Esophagus squamous epithelium (tissue), 5 donors: ENCODE measurements around the gene KCNQ1. TPM values are rescaled to one million over a fixed set of nuclear protein-coding genes. Genes with fewer than 3 reads are reported as not detected.

Experiments used
- DNase-seq: peaks from one replicate; lab custom pipeline; 2025; lab: John Stamatoyannopoulos, UW
- H3K27ac ChIP-seq, 4 donors: fragments of 200-600 bp; sonication (generic); one replicate each; pipeline ENCODE4 v1.5.1; 2016 to 2019; ENCODE audit warnings: mild to moderate bottlenecking in 1 of 4
- H3K27me3 ChIP-seq, 4 donors: fragments of 200-600 bp; sonication (generic); 1 replicate in 3 of 4; 2 replicates in 1 of 4; pipeline versions ENCODE4 v1.5.1 to v1.6.0; 2017 to 2021; ENCODE audit warnings: antibody characterized with exemption in 1 of 4
- H3K36me3 ChIP-seq, 3 donors: fragments of 200-600 bp; sonication (generic); one replicate each; pipeline ENCODE4 v1.5.1; 2016 to 2019
- H3K4me1 ChIP-seq, 3 donors: fragments of 200-600 bp; sonication (generic); one replicate each; pipeline ENCODE4 v1.5.1; 2017 to 2019
- H3K4me3 ChIP-seq, 4 donors: fragments of 200-600 bp; sonication (generic); 1 replicate in 3 of 4; 2 replicates in 1 of 4; pipeline ENCODE4 v1.5.1; 2016 to 2019; ENCODE audit warnings: mild to moderate bottlenecking in 2 of 4, moderate library complexity in 1 of 4
- H3K9me3 ChIP-seq, 3 donors: fragments of 200-600 bp; sonication (generic); one replicate each; pipeline ENCODE4 v1.5.1; 2016 to 2019
- POLR2A ChIP-seq, 4 donors: fragments of 450-650 bp; IDR thresholded peaks; one replicate each; pipeline ENCODE4 v1.6.1; 2017; ENCODE audit warnings: antibody characterized with exemption in 4 of 4, mild to moderate bottlenecking in 4 of 4, moderate library complexity in 3 of 4
- WGBS, 2 donors: methylation state at CpG; one replicate each; pipeline ENCODE4 v1.1.5; 2018; 5-methylcytosine and 5-hydroxymethylcytosine counted together
- intact Hi-C: fragments of 100-400 bp; cut with DNase I; formaldehyde crosslinking; loops from one replicate; pipeline ENCODE4 v1.15.0; 2022
- total RNA-seq, 4 donors: library from RNA; depleted of rRNA; stranded (reverse); fragments of >200 nt; gene quantifications; one replicate each; pipeline ENCODE4 v1.1.0, GENCODE V29; 2016
- TF ChIP-seq, protein P1 (sequence below), 6 experiments: fragments of 450-650 bp in 4 of 6; fragments of 200-600 bp in 2 of 6; sonication (generic) in 2 of 6; IDR thresholded peaks; one replicate each; pipeline ENCODE4 v1.5.1; 2016 to 2019; ENCODE audit warnings: antibody characterized with exemption in 6 of 6, mild to moderate bottlenecking in 4 of 6, moderate library complexity in 4 of 6
- donor health status: DM: yes; HTN: yes; CAD: no.

The KCNQ1 gene
- 1 to 10 TPM in 1 of 4 donors, under 1 TPM in 3; 0.61 to 3.1 (median 0.72) TPM for total RNA-seq

- no peaks in the 10 kb centered on the region for H3K9me3 ChIP-seq
- intact Hi-C loops: no loop called here
- H3K36me3 ChIP-seq: no peaks in the 10 kb centered on the region
- no peak for DNase-seq
- H3K4me3 ChIP-seq: peak within 1 kb of the TSS; percentile 9 to 66 (median 36)
- peaks cover 0 to 92% (median 0%) of the 10 kb centered on the region in 4 donors for H3K27me3 ChIP-seq
- WGBS, 2 donors: 0 to 10% methylated on average over 1 to 4 of the region's 116 CpGs
- TF ChIP-seq, protein P1, sequence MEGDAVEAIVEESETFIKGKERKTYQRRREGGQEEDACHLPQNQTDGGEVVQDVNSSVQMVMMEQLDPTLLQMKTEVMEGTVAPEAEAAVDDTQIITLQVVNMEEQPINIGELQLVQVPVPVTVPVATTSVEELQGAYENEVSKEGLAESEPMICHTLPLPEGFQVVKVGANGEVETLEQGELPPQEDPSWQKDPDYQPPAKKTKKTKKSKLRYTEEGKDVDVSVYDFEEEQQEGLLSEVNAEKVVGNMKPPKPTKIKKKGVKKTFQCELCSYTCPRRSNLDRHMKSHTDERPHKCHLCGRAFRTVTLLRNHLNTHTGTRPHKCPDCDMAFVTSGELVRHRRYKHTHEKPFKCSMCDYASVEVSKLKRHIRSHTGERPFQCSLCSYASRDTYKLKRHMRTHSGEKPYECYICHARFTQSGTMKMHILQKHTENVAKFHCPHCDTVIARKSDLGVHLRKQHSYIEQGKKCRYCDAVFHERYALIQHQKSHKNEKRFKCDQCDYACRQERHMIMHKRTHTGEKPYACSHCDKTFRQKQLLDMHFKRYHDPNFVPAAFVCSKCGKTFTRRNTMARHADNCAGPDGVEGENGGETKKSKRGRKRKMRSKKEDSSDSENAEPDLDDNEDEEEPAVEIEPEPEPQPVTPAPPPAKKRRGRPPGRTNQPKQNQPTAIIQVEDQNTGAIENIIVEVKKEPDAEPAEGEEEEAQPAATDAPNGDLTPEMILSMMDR (IDR thresholded peaks at IDR 0.05): peak in 1 of 6 experiments; percentile 15
- peak in 2 of 4 donors; percentile 40 to 47 for TF ChIP-seq POLR2A (IDR thresholded peaks at IDR 0.05)
- no peak within 1 kb of the TSS for H3K27ac ChIP-seq
- H3K4me1 ChIP-seq: peaks cover 20 to 40% (median 20%) of the 10 kb centered on the region in 3 donors
Observed at GRCh38 chr11:2444821-2445745, at the start of gene KCNQ1. Gene KCNQ1, plus strand, starts transcription at chr11:2445008. Its CDS starts 91 bp downstream, at chr11:2445099.

DNA sequence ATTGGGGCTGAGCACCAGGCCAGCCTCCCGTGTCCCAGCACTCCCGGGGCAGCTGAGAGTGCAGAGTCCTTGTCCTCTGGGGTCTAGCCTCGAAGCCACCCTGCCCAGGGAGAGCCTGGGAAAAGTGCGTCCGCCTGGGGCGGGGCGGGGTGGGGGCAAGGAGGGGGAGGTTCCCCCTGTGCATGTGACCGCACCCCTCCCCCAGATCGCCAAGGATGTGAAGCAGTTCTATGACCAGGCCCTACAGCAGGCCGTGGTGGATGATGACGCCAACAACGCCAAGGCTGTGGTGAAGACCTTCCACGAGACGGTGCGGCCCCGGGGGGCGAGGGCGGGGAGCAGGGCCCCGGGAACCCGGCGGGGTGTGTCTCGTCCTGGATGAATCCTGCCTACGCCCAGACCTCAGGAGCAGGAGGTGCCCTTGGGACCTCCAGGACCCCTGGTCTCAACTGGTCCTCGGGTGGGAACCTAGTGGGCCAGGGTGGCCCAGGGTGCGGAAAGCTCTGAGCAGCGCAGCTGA lies 49.5 kb upstream of the KCNQ1 start:
- Histone ChIP-seq H3K4me1 (peaks cover 26 to 63% (median 28%) of the 10 kb centered on the region in 3 donors), H3K36me3 (peaks cover 42 to 79% (median 53%) of the 10 kb centered on the region in 3 donors), H3K9me3 (no peaks in the 10 kb centered on the region), H3K27me3 (no peaks in the 10 kb centered on the region), H3K4me3 (no peak overlapping the region), H3K27ac (peak overlapping the region in 2 of 4 donors; percentile 16 to 36)
- WGBS, 2 donors: no CpG with 5 or more reads among the region's 26 CpGs
- intact Hi-C loops: no loop called here
- DNase-seq: no peak
- TF ChIP-seq, protein P1 (IDR thresholded peaks at IDR 0.05): no peak
- no peak for TF ChIP-seq POLR2A (IDR thresholded peaks at IDR 0.05)

- WGBS, 2 donors: no CpG with 5 or more reads among the region's 17 CpGs
- Histone ChIP-seq H3K27ac (no peak overlapping the region), H3K4me1 (peaks cover 20 to 58% (median 22%) of the 10 kb centered on the region in 3 donors), H3K4me3 (no peak overlapping the region), H3K36me3 (peaks cover 42 to 78% (median 52%) of the 10 kb centered on the region in 3 donors), H3K9me3 (no peaks in the 10 kb centered on the region), H3K27me3 (no peaks in the 10 kb centered on the region)
- TF ChIP-seq, protein P1 (IDR thresholded peaks at IDR 0.05): no peak
- TF ChIP-seq POLR2A (IDR thresholded peaks at IDR 0.05): no peak
- intact Hi-C loops: no loop called here
- DNase-seq: no peak
Observed at GRCh38 chr11:2395856-2396255, 49.0 kb upstream of the KCNQ1 start.

DNA sequence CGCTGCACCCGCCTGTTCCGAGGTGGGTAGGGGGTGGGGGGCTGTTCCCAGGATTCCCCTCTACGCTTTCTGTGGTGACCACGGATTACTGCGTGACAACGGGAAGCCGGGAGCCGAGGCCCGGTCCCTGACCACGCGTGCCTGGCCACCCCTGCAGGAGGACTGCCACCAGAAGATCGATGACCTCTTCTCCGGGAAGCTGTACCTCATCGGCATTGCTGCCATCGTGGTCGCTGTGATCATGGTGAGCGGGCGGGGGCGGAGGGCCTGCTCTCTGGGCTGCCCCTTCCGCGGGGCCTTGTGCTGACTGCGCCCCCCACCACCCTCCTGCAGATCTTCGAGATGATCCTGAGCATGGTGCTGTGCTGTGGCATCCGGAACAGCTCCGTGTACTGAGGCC lies 48.3 kb upstream of the KCNQ1 start:
- Histone ChIP-seq H3K27me3 (no peaks in the 10 kb centered on the region), H3K4me3 (no peak overlapping the region), H3K9me3 (no peaks in the 10 kb centered on the region), H3K4me1 (peaks cover 17 to 57% (median 19%) of the 10 kb centered on the region in 3 donors), H3K36me3 (peaks cover 37 to 72% (median 46%) of the 10 kb centered on the region in 3 donors), H3K27ac (no peak overlapping the region)
- no peak for DNase-seq
- intact Hi-C loops: no loop called here
- 90 to 96% methylated on average over 3 to 13 of the region's 26 CpGs for WGBS, 2 donors
- no peak for TF ChIP-seq POLR2A (IDR thresholded peaks at IDR 0.05)
- TF ChIP-seq, protein P1 (IDR thresholded peaks at IDR 0.05): no peak

- no peak for DNase-seq
Observed at GRCh38 chr11:2397005-2397404, 47.8 kb upstream of the KCNQ1 start.

More at GRCh38 chr11:2397005-2397404, 47.8 kb upstream of the KCNQ1 start:
- H3K36me3 ChIP-seq: peaks cover 32 to 69% (median 40%) of the 10 kb centered on the region in 3 donors
- intact Hi-C loops: no loop called here
- H3K27me3 ChIP-seq: no peaks in the 10 kb centered on the region
- H3K27ac ChIP-seq: no peak overlapping the region
- 83 to 92% methylated on average over 6 to 11 of the region's 12 CpGs for WGBS, 2 donors
- TF ChIP-seq POLR2A (IDR thresholded peaks at IDR 0.05): no peak
- TF ChIP-seq, protein P1 (IDR thresholded peaks at IDR 0.05): no peak
- H3K9me3 ChIP-seq: no peaks in the 10 kb centered on the region
- H3K4me1 ChIP-seq: peaks cover 21 to 57% (median 22%) of the 10 kb centered on the region in 3 donors
- no peak overlapping the region for H3K4me3 ChIP-seq
